Esophagus (tissue), 2 donors: Measurements from ENCODE around the gene CD109. TPM values are rescaled to one million over a fixed set of nuclear protein-coding genes. Genes with fewer than 3 reads are reported as not detected.
"Not testable (repeated sequence)": the region's sequence is repeated elsewhere in the genome, so short reads cannot be mapped to it uniquely, and the experiment has no call there.

Source experiments
- H3K27ac ChIP-seq, 2 donors: one replicate each; pipeline ENCODE4 v1.5.1; 2013; ENCODE audit warnings: low read depth in 2 of 2, mild to moderate bottlenecking in 2 of 2, inconsistent platforms in 1 of 2, low read length in 1 of 2, moderate library complexity in 1 of 2
- H3K27me3 ChIP-seq, 2 donors: one replicate each; pipeline ENCODE4 v1.6.1; 2013; ENCODE audit warnings: low read length in 2 of 2, control low read depth in 1 of 2, mild to moderate bottlenecking in 1 of 2; ENCODE audit not compliant: insufficient read depth in 2 of 2, control insufficient read depth in 1 of 2
- H3K36me3 ChIP-seq, 2 donors: one replicate each; pipeline ENCODE4 v1.6.1; 2013; ENCODE audit warnings: low read length in 1 of 2; ENCODE audit not compliant: control insufficient read depth in 2 of 2, insufficient read depth in 2 of 2
- H3K4me1 ChIP-seq, 2 donors: one replicate each; pipeline ENCODE4 v1.6.1; 2013; ENCODE audit warnings: low read length in 1 of 2; ENCODE audit not compliant: control insufficient read depth in 2 of 2, insufficient read depth in 2 of 2
- H3K4me3 ChIP-seq, 2 donors: one replicate each; pipeline ENCODE4 v1.5.1; 2013; ENCODE audit warnings: low read length in 2 of 2, mild to moderate bottlenecking in 2 of 2, low read depth in 1 of 2, moderate library complexity in 1 of 2
- H3K9me3 ChIP-seq, 2 donors: one replicate each; pipeline ENCODE4 v1.6.1; 2013; ENCODE audit warnings: mild to moderate bottlenecking in 2 of 2, low read depth in 1 of 2, low read length in 1 of 2, moderate library complexity in 1 of 2; ENCODE audit not compliant: control insufficient read depth in 2 of 2, insufficient read depth in 1 of 2
- WGBS, 2 donors: extraction: QIAGEN DNeasy Blood & Tissue Kit; methylation state at CpG; one replicate each; pipeline ENCODE4 v1.1.7; 2013; 5-methylcytosine and 5-hydroxymethylcytosine counted together
- polyA plus RNA-seq, 2 donors: library from polyadenylated mRNA; stranded (reverse); fragments of 200-250 nt; gene quantifications; one replicate each; pipeline ENCODE4 v1.2.3, GENCODE V29; 2013
- donor health status: healthy with polysubstance abuse.
- donor health status: Bipolar disorder and iron deficiency.

Gene CD109
- polyA plus RNA-seq, 2 donors: 3.6 to 7.9 TPM

DNA sequence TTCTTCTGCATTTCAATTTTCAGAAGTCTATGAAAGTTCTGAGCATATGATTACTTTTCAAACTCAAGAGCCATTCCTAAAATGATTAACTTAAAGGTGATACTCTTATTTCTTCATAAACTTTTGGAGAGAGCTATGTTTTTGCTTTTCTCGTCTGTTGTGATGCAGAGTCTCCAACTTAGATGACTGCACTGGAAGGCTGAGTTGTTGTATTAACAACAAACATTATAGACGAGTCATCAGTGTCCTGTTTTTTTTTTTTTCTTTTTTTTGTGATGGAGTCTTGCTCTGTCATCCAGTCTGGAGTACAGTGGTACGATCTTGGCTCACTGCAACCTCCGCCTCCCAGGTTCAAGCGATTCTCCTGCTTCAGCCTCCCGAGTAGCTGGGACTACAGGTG lies 101.9 kb downstream of the CD109 start:
- no peak overlapping the region for H3K4me3 ChIP-seq
- H3K9me3 ChIP-seq: no peaks in the 10 kb centered on the region
- H3K27ac ChIP-seq: no peak overlapping the region
- peaks cover 0 to 4% of the 10 kb centered on the region in 2 donors for H3K36me3 ChIP-seq
- no peaks in the 10 kb centered on the region for H3K4me1 ChIP-seq
- 92 to 93% methylated on average over 6 of the region's 6 CpGs for WGBS, 2 donors
- no peaks in the 10 kb centered on the region for H3K27me3 ChIP-seq

- H3K4me1 ChIP-seq: no peaks in the 10 kb centered on the region
- no peaks in the 10 kb centered on the region for H3K36me3 ChIP-seq
- no peaks in the 10 kb centered on the region for H3K9me3 ChIP-seq
- no peak overlapping the region for H3K27ac ChIP-seq
- no peak overlapping the region for H3K4me3 ChIP-seq
- WGBS, 2 donors: 48 to 49% methylated on average over 2 of the region's 2 CpGs
- H3K27me3 ChIP-seq: no peaks in the 10 kb centered on the region
These were observed 102.6 kb downstream of the CD109 start for GRCh38 chr6:73798592-73798991.

DNA sequence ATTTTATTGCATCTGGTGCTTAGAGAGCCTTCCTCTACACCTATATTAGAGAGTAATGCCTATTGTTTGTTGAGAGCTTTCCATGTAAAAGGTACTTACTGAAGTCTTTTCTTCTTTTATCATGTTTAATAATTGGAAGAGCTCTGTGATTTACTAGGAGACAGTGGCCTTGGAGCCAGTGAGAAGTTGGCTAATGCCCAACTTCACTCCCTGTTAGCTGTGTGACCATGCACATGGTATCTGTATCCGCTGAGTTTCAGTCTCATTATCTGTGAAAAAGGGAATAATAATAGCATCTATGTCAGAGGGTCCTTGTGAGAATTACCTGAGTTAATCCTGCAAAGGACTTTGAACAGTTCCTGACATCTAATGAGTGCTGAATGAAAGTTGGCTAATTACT lies 105.0 kb downstream of the CD109 start:
- H3K27ac ChIP-seq: no peak overlapping the region
- no peaks in the 10 kb centered on the region for H3K4me1 ChIP-seq
- no peaks in the 10 kb centered on the region for H3K36me3 ChIP-seq
- 51 to 73% methylated on average over 1 of the region's 1 CpG for WGBS, 2 donors
- H3K27me3 ChIP-seq: no peaks in the 10 kb centered on the region
- no peaks in the 10 kb centered on the region for H3K9me3 ChIP-seq
- H3K4me3 ChIP-seq: no peak overlapping the region

DNA sequence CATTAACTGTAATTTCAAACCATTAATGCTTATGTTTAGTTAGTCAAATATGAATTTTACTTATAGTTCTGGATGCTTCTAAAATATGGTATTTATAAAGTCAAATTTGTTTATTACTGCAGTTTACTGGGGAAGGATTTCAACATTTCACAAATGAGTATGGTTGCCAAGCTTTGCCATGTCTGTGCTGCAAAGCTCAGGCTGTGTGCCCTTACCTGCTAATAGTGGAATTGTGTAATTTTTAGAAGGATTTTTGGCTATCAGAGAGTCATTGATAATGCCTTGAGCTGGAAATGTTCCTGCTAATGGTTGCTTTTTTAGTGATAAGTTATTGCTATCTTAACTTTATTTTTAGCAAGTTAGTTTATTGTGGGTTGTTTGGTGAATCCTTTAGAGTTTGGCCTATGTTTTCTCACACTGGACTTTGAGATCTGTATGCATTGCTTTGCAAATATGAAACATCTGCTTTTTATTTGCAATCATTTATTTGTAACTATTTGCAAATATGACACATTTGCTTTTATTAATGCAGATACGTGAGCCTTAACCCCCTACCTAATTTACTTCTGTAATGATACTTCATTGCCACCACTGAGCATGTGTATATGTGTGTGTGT lies 105.8 kb downstream of the CD109 start:
- 70 to 81% methylated on average over 1 of the region's 1 CpG for WGBS, 2 donors
- H3K4me1 ChIP-seq: no peaks in the 10 kb centered on the region
- H3K36me3 ChIP-seq: no peaks in the 10 kb centered on the region
- H3K9me3 ChIP-seq: no peaks in the 10 kb centered on the region
- H3K4me3 ChIP-seq: no peak overlapping the region
- H3K27me3 ChIP-seq: no peaks in the 10 kb centered on the region
- no peak overlapping the region for H3K27ac ChIP-seq

GRCh38 chr6:73802366-73802765 lies 106.4 kb downstream of the CD109 start:
- no peaks in the 10 kb centered on the region for H3K9me3 ChIP-seq
- no peaks in the 10 kb centered on the region for H3K4me1 ChIP-seq
- no peaks in the 10 kb centered on the region for H3K27me3 ChIP-seq
- H3K27ac ChIP-seq: no peak overlapping the region
- no peaks in the 10 kb centered on the region for H3K36me3 ChIP-seq
- 75 to 77% methylated on average over 2 of the region's 2 CpGs for WGBS, 2 donors
- no peak overlapping the region for H3K4me3 ChIP-seq

DNA sequence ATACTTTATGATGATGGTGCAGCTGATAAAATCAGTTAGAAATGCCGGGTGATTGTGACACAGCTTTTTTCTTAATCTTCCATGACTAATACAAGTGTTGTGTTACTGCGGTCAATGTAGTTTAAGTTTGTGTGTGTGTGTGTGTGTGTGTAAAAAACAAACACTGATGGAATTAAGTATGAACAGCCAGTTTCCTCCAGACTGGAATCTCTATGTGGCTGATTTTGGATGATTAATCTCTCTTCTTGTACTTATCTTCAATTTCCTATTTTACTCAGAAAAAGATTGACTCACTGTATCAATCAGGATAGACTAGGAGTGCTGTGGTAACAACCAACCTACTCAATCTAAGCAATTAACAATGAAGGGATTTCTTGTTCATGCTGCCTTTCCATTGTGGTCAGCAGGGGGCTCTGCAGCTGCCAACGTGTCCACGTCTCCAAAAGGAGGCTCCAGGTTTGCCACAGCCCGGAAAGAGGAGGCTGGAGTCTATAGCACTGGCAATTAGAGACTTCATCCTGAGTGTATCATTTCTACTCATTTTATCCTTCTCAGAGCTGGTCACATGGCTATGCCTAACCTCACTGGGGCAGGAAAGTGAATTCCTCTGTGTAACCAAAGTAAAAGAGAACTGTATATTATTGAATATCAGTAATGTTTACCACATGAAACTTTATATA lies 107.7 kb downstream of the CD109 start:
- Histone ChIP-seq H3K4me3 (no peak overlapping the region), H3K9me3 (no peaks in the 10 kb centered on the region), H3K4me1 (no peaks in the 10 kb centered on the region), H3K27me3 (no peaks in the 10 kb centered on the region), H3K36me3 (no peaks in the 10 kb centered on the region), H3K27ac (no peak overlapping the region)
- WGBS, 2 donors: 51 to 65% methylated on average over 5 of the region's 5 CpGs

- not testable (repeated sequence) for H3K4me1 ChIP-seq, H3K27ac ChIP-seq, H3K9me3 ChIP-seq, H3K27me3 ChIP-seq, H3K36me3 ChIP-seq, H3K4me3 ChIP-seq
- 81 to 92% methylated on average over 7 of the region's 7 CpGs for WGBS, 2 donors
These were observed 109.2 kb downstream of the CD109 start for GRCh38 chr6:73805221-73805620.

DNA sequence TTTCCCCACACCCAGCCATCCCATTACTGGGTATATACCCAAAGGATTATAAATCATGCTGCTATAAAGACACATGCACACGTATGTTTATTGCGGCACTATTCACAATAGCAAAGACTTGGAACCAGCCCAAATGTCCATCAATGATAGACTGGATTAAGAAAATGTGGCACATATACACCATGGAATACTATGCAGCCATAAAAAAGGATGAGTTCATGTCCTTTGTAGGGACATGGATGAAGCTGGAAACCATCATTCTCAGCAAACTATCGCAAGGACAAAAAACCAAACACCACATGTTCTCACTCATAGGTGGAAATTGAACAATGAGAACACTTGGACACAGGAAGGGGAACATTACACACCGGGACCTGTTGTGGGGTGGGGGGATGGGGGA lies 110.0 kb downstream of the CD109 start:
- H3K4me1 ChIP-seq, H3K9me3 ChIP-seq, H3K27ac ChIP-seq, H3K27me3 ChIP-seq, H3K36me3 ChIP-seq, H3K4me3 ChIP-seq: not testable (repeated sequence)
- 93 to 99% methylated on average over 1 to 4 of the region's 4 CpGs for WGBS, 2 donors

DNA sequence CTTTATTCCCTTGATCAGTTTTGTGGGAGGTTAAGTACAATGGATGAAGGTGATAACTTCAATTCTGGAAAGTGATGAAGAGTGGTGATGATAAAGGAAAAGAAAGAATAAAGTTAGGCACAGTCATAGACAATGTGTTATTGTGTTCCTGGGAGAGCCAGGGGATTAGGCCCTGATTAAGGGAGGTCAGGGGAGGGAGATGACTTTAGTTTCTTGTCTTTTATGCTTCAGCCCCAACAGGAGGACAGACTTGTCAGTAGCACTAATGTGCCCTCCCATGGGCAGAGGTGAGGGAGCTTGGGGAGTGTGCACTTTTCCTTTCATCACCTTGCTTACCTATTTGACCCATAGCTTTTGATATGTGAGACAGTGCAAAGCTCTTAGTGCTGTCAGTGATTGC lies 115.7 kb downstream of the CD109 start:
- no peaks in the 10 kb centered on the region for H3K27me3 ChIP-seq
- H3K36me3 ChIP-seq: peaks cover 0 to 2% of the 10 kb centered on the region in 2 donors
- no peaks in the 10 kb centered on the region for H3K4me1 ChIP-seq
- H3K9me3 ChIP-seq: no peaks in the 10 kb centered on the region
- no peak overlapping the region for H3K27ac ChIP-seq
- no peak overlapping the region for H3K4me3 ChIP-seq

DNA sequence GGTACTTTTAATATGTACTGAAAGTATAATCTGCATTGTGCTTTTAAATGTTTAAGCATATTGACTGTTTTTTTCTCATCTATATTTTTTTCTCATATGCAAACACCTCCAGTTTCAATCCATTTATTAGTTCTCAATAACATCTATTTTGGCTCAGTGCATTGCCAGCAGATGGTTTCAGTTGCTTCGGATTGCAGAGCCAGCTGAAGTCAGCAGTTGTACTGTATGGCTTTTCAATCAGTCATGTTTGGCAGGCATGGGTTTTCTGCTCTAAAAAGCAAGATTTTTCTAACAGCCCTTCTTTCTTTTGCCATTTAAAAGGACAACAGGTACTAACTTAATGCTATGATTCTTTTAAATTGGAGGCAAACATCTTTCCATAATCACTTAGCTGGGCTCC lies 121.2 kb downstream of the CD109 start:
- H3K4me3 ChIP-seq: no peak overlapping the region
- H3K9me3 ChIP-seq: no peaks in the 10 kb centered on the region
- no peaks in the 10 kb centered on the region for H3K4me1 ChIP-seq
- H3K27ac ChIP-seq: no peak overlapping the region
- H3K27me3 ChIP-seq: no peaks in the 10 kb centered on the region
- WGBS, 2 donors: 72 to 73% methylated on average over 1 of the region's 1 CpG
- H3K36me3 ChIP-seq: peaks cover 0 to 6% of the 10 kb centered on the region in 2 donors
